ENCODE results near the gene RNLS. TPM values are rescaled to one million over a fixed set of nuclear protein-coding genes. Genes with fewer than 3 reads are reported as not detected.

The RNLS gene
- total RNA-seq, 1 experiment from 2014 or later, result 11.4 TPM

DNA sequence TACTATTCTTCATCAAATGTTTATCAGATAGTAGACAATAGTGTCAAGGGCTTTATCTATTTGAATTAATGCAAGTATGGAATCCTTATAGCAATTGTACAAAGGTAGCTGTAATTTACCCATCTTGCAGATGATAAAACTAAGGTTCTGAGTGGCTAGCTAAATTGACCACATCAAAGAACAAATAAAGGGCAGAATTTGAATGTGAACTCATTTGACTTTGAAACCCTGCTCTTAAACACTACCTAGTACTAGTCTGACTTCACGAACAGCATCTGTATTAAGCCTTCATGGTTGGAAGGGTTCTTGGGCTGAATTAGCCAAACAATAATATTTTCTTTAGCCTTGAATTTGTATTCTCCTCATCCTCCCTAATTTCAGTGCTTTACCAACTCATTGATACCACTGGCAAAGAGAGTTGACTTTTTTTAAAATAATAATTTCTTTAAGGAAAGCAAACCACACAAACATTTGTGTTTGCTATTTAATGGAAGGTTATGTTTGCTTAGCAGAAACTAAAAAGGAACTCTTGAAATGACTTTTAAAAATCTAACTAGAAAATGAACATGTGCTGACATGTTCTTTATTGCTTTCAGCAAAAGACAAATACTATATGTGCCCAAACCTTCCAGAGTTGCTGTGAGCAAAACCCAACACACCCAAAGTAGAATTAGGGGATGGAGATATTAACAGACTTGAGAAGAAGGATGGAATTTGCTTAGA lies 322.6 kb downstream of the RNLS start:
- DNase-seq (ENCODE audit: low read depth, low spot score) (no peak), ATAC-seq (no peak)
- intact Hi-C loops (cut with micrococcal nuclease; ENCODE audit: unreplicated experiment), result no loop called here
- Histone ChIP-seq H3K27ac (ENCODE audit: low read length) (no peak overlapping the region), H3K4me1 (ENCODE audit: control insufficient read depth, insufficient read depth, low read length) (no peaks in the 10 kb centered on the region), H3K9me3 (ENCODE audit: control insufficient read depth, insufficient read depth, low read depth, low read length) (no peaks in the 10 kb centered on the region), H3K27me3 (ENCODE audit: control insufficient read depth, insufficient read depth, low read length) (no peaks in the 10 kb centered on the region), H3K4me3 (ENCODE audit: low read depth in 2 of 2, low read length in 2 of 2) (no peak overlapping the region), H3K36me3 (ENCODE audit: control insufficient read depth, insufficient read depth, low read length) (no peaks in the 10 kb centered on the region)
- POLR2A ChIA-PET, result no interaction called here
- TF ChIP-seq, protein P1, sequence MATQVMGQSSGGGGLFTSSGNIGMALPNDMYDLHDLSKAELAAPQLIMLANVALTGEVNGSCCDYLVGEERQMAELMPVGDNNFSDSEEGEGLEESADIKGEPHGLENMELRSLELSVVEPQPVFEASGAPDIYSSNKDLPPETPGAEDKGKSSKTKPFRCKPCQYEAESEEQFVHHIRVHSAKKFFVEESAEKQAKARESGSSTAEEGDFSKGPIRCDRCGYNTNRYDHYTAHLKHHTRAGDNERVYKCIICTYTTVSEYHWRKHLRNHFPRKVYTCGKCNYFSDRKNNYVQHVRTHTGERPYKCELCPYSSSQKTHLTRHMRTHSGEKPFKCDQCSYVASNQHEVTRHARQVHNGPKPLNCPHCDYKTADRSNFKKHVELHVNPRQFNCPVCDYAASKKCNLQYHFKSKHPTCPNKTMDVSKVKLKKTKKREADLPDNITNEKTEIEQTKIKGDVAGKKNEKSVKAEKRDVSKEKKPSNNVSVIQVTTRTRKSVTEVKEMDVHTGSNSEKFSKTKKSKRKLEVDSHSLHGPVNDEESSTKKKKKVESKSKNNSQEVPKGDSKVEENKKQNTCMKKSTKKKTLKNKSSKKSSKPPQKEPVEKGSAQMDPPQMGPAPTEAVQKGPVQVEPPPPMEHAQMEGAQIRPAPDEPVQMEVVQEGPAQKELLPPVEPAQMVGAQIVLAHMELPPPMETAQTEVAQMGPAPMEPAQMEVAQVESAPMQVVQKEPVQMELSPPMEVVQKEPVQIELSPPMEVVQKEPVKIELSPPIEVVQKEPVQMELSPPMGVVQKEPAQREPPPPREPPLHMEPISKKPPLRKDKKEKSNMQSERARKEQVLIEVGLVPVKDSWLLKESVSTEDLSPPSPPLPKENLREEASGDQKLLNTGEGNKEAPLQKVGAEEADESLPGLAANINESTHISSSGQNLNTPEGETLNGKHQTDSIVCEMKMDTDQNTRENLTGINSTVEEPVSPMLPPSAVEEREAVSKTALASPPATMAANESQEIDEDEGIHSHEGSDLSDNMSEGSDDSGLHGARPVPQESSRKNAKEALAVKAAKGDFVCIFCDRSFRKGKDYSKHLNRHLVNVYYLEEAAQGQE (IDR thresholded peaks at IDR 0.05; ENCODE audit: insufficient read depth in 1 of 2, low read depth in 2 of 2, low read length in 1 of 2), result no peak
- TF ChIP-seq SIN3A (IDR thresholded peaks at IDR 0.05; ENCODE audit: borderline replicate concordance, insufficient read depth, low read depth, low read length) (no peak), TCF7L2 (IDR thresholded peaks at IDR 0.05; ENCODE audit: low read depth, low read length) (no peak), CTCF (IDR thresholded peaks at IDR 0.05) (no peak), POLR2AphosphoS5 (IDR thresholded peaks at IDR 0.05; ENCODE audit: low read depth, low read length) (no peak)
- no TSS peak for BruUV-seq (replicated peaks)
- in situ Hi-C loops (cut with HindIII; ENCODE audit: low pct_unique_long_range_greater_than_20kb, low sequenced_read_pairs), result no loop called here
- CTCF ChIA-PET, result no interaction called here

GRCh38 chr10:88259381-88259780 lies 323.7 kb downstream of the RNLS start:
- H3K4me3 ChIP-seq (ENCODE audit: low read depth in 2 of 2, low read length in 2 of 2), result no peak overlapping the region
- H3K27ac ChIP-seq (ENCODE audit: low read length), result no peak overlapping the region
- ATAC-seq (no peak), DNase-seq (ENCODE audit: low read depth, low spot score) (no peak)
- H3K27me3 ChIP-seq (ENCODE audit: control insufficient read depth, insufficient read depth, low read length), result no peaks in the 10 kb centered on the region
- H3K4me1 ChIP-seq (ENCODE audit: control insufficient read depth, insufficient read depth, low read length), result peaks cover 3% of the 10 kb centered on the region; the same call in 1 of the 2 replicates
- ChIA-PET POLR2A (no interaction called here), CTCF (no interaction called here)
- in situ Hi-C loops (cut with HindIII; ENCODE audit: low pct_unique_long_range_greater_than_20kb, low sequenced_read_pairs) (no loop called here), intact Hi-C loops (cut with micrococcal nuclease; ENCODE audit: unreplicated experiment) (no loop called here)
- no TSS peak for BruUV-seq (replicated peaks)
- TF ChIP-seq TCF7L2 (IDR thresholded peaks at IDR 0.05; ENCODE audit: low read depth, low read length), result no peak
- H3K36me3 ChIP-seq (ENCODE audit: control insufficient read depth, insufficient read depth, low read length), result no peaks in the 10 kb centered on the region
- no peaks in the 10 kb centered on the region for H3K9me3 ChIP-seq (ENCODE audit: control insufficient read depth, insufficient read depth, low read depth, low read length)

- CTCF ChIA-PET, result interaction anchor here (0.7 kb wide), 1 partner anchor 62 kb away, joined by 5 read pairs; no protein-coding TSS in a partner anchor
- no TSS peak for BruUV-seq (replicated peaks)
- no peaks in the 10 kb centered on the region for H3K36me3 ChIP-seq (ENCODE audit: control insufficient read depth, insufficient read depth, low read length)
- peaks cover 13% of the 10 kb centered on the region for H3K4me1 ChIP-seq (ENCODE audit: control insufficient read depth, insufficient read depth, low read length)
- intact Hi-C loops (cut with micrococcal nuclease; ENCODE audit: unreplicated experiment), result no loop called here
- H3K27ac ChIP-seq (ENCODE audit: low read length), result no peak overlapping the region
- in situ Hi-C loops (cut with HindIII; ENCODE audit: low pct_unique_long_range_greater_than_20kb, low sequenced_read_pairs), result no loop called here
- DNase-seq (ENCODE audit: low read depth, low spot score) (no peak), ATAC-seq (no peak)
- H3K27me3 ChIP-seq (ENCODE audit: control insufficient read depth, insufficient read depth, low read length), result no peaks in the 10 kb centered on the region
- POLR2A ChIA-PET, result no interaction called here
- TF ChIP-seq POLR2AphosphoS5 (IDR thresholded peaks at IDR 0.05; ENCODE audit: low read depth, low read length) (no peak), CTCF (IDR thresholded peaks at IDR 0.05) (no peak), SIN3A (IDR thresholded peaks at IDR 0.05; ENCODE audit: borderline replicate concordance, insufficient read depth, low read depth, low read length) (no peak), TCF7L2 (IDR thresholded peaks at IDR 0.05; ENCODE audit: low read depth, low read length) (no peak)
- TF ChIP-seq, protein P1 (IDR thresholded peaks at IDR 0.05; ENCODE audit: insufficient read depth in 1 of 2, low read depth in 2 of 2, low read length in 1 of 2), result no peak
- no peaks in the 10 kb centered on the region for H3K9me3 ChIP-seq (ENCODE audit: control insufficient read depth, insufficient read depth, low read depth, low read length)
- no peak overlapping the region for H3K4me3 ChIP-seq (ENCODE audit: low read depth in 2 of 2, low read length in 2 of 2)
These were observed 326.2 kb downstream of the RNLS start for GRCh38 chr10:88256886-88257285.

All from Panc1 (cell line).